Activated naive CD4-positive, alpha-beta T cell treated with Interleukin-2 at 50 U/mL for 16 hours (primary cell): ENCODE results near the gene KY.

ENCODE experiments used
- DNase-seq: peaks from one replicate; pipeline ENCODE4 v3.0.0-alpha.2; 2020

KY gene

GRCh38 chr3:134617608-134618477 is 33.0 kb downstream of the KY start:
- no peak for DNase-seq

GRCh38 chr3:134615743-134616142 is 35.1 kb downstream of the KY start:
- DNase-seq = no peak

- DNase-seq = no peak
Observed at GRCh38 chr3:134614955-134615354, 35.9 kb downstream of the KY start.

- DNase-seq = no peak
Observed at GRCh38 chr3:134613006-134613520, 37.8 kb downstream of the KY start.

GRCh38 chr3:134611516-134611915 is 39.3 kb downstream of the KY start:
- DNase-seq = no peak

GRCh38 chr3:134610432-134611385 is 40.1 kb downstream of the KY start:
- no peak for DNase-seq

- no peak for DNase-seq
Observed at GRCh38 chr3:134609821-134610431, 40.9 kb downstream of the KY start.

GRCh38 chr3:134608771-134609435 is 41.9 kb downstream of the KY start:
- no peak for DNase-seq

- no peak for DNase-seq
Observed at GRCh38 chr3:134608023-134608770, 42.6 kb downstream of the KY start.

- DNase-seq = no peak
Observed at GRCh38 chr3:134607054-134608022, 43.5 kb downstream of the KY start.

GRCh38 chr3:134606033-134607025 is 44.5 kb downstream of the KY start:
- no peak for DNase-seq

GRCh38 chr3:134605556-134605955 is 45.3 kb downstream of the KY start:
- no peak for DNase-seq

GRCh38 chr3:134603956-134604355 is 46.9 kb downstream of the KY start:
- no peak for DNase-seq

- no peak for DNase-seq
Observed at GRCh38 chr3:134603480-134603879, 47.3 kb downstream of the KY start.

- no peak for DNase-seq
Observed at GRCh38 chr3:134602440-134602814, 48.4 kb downstream of the KY start.

- no peak for DNase-seq
Observed at GRCh38 chr3:134601539-134602439, 49.0 kb downstream of the KY start.

- DNase-seq = peak; percentile 56
Observed at GRCh38 chr3:134600685-134601463, 49.9 kb downstream of the KY start.
